Activated naive CD8-positive, alpha-beta T cell (primary cell): ENCODE measurements around the gene PUDP.

Experiments used
- H3K27ac Mint-ChIP-seq: one replicate; pipeline ENCODE4 v1.8.0; 2021; ENCODE audit warnings: mixed read lengths
- H3K27me3 Mint-ChIP-seq: one replicate; pipeline ENCODE4 v1.8.0; 2021; ENCODE audit warnings: mixed read lengths
- H3K36me3 Mint-ChIP-seq: one replicate; pipeline ENCODE4 v1.8.0; 2021; ENCODE audit warnings: mixed read lengths
- H3K4me1 Mint-ChIP-seq: one replicate; pipeline ENCODE4 v1.8.0; 2021; ENCODE audit warnings: low read depth, mixed read lengths
- H3K4me3 Mint-ChIP-seq: one replicate; pipeline ENCODE4 v1.8.0; 2021; ENCODE audit warnings: mild to moderate bottlenecking, mixed read lengths
- H3K9me3 Mint-ChIP-seq: one replicate; pipeline ENCODE4 v1.8.0; 2021; ENCODE audit warnings: low read depth, mixed read lengths

The PUDP gene

GRCh38 chrX:7158468-7158990 is 10.6 kb upstream of the PUDP start:
- no peaks in the 10 kb centered on the region for H3K36me3 Mint-ChIP-seq
- no peak overlapping the region for H3K27ac Mint-ChIP-seq
- no peaks in the 10 kb centered on the region for H3K27me3 Mint-ChIP-seq

DNA sequence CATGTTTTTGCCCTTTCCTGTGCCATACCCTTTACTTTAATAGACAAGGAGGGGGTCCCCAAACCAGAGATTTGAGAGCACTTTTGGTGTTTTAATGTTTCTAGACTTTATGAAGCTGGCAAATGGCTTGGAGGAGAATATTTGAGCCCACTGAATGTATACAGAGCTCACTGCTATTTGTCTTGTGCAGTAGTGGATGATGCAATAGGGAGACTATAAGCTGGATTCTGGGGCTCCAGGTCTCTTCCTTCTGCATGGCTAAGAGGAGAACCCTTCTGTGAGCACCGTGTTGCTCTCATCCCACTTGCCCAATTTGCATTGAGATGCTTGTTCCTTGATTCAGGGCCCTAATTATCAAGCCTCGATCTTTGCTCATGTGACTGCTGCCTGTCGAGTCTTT is 8.9 kb upstream of the PUDP start:
- Mint-ChIP-seq H3K9me3 (no peaks in the 10 kb centered on the region), H3K27me3 (no peaks in the 10 kb centered on the region), H3K27ac (no peak overlapping the region), H3K4me1 (no peaks in the 10 kb centered on the region), H3K4me3 (no peak overlapping the region), H3K36me3 (no peaks in the 10 kb centered on the region)

More at GRCh38 chrX:7158468-7158990, 10.6 kb upstream of the PUDP start:
- Mint-ChIP-seq H3K9me3 (no peaks in the 10 kb centered on the region), H3K4me1 (no peaks in the 10 kb centered on the region), H3K4me3 (no peak overlapping the region)

DNA sequence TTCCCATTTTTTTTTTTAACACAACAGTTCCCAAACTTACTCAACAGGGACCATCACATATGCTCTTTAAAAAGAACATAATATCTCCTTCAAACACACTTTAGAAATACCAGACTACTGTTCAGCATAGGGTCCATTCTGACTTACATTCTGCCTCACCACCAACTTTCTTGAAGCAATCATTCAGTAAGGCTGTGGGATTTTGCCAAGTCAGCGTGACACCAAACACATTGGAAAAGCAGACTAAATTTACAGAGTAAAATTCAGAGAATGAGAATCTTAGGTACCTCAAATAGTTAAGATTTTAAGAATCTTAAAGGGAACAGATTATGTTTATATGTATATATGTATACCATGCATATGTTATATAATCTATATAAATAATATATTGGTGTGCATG is 7.2 kb upstream of the PUDP start:
- H3K4me3 Mint-ChIP-seq = no peak overlapping the region
- no peaks in the 10 kb centered on the region for H3K27me3 Mint-ChIP-seq
- no peaks in the 10 kb centered on the region for H3K9me3 Mint-ChIP-seq
- H3K27ac Mint-ChIP-seq = no peak overlapping the region
- no peaks in the 10 kb centered on the region for H3K36me3 Mint-ChIP-seq
- no peaks in the 10 kb centered on the region for H3K4me1 Mint-ChIP-seq

- Mint-ChIP-seq H3K27ac (no peak overlapping the region), H3K9me3 (no peaks in the 10 kb centered on the region)
Observed at GRCh38 chrX:7154041-7154597, 6.2 kb upstream of the PUDP start.

DNA sequence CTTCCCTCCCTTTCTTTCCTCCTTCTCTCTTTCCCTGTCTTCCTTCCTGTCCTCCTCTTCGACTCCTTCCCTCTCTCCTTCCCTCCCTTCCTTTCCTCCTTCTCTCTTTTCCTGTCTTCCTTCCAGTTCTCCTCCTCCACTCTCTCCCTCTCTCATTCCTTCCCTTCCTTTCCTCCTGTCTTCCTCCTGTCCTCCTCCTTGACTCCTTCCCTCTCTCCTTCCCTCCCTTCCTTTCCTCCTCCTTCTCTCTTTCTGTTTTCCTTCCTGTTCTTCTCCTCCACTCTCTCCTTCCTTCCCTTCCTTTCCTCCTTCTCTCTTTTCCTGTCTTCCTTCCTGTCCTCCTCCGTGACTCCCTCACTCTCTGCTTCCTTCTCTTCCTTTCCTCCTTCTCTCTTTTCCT is 5.3 kb upstream of the PUDP start:
- Mint-ChIP-seq H3K4me1 (no peaks in the 10 kb centered on the region), H3K4me3 (no peak overlapping the region), H3K27me3 (no peaks in the 10 kb centered on the region), H3K9me3 (no peaks in the 10 kb centered on the region), H3K36me3 (no peaks in the 10 kb centered on the region), H3K27ac (no peak overlapping the region)

More at GRCh38 chrX:7154041-7154597, 6.2 kb upstream of the PUDP start:
- H3K4me1 Mint-ChIP-seq = no peaks in the 10 kb centered on the region
- H3K27me3 Mint-ChIP-seq = no peaks in the 10 kb centered on the region
- H3K36me3 Mint-ChIP-seq = no peaks in the 10 kb centered on the region
- H3K4me3 Mint-ChIP-seq = no peak overlapping the region

GRCh38 chrX:7149411-7149810 is 1.5 kb upstream of the PUDP start:
- Mint-ChIP-seq H3K9me3 (no peaks in the 10 kb centered on the region), H3K27ac (no peak overlapping the region), H3K27me3 (no peaks in the 10 kb centered on the region), H3K36me3 (no peaks in the 10 kb centered on the region), H3K4me3 (no peak overlapping the region), H3K4me1 (peaks cover 14% of the 10 kb centered on the region)

DNA sequence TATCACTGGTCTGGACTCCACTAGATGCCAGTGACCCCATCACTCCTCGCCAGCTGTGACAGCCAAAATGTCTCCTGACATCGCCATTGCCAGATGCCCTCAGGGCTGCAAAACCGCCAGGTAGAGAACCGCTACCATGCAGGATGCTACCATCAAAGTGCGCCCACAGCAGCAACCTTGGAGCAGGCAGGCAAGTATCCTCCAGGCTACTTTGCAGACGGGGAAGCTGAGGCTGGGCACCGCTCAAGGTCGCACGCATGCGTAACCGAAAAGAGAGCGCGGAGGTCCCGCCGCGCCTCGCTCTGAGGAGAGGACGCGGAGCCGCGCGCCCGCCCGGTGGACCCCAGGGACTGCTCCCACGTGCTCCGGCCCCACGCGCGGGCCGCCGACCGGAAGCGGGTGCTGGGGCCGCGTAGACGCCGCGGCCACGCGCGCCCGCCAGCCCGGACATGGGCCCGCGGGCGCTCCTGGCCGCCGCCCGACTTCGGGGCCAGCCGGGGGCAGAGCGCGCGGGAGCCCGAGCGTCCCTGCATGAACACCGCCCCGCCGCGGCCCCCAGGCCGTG is 458 bp downstream of the PUDP start, which contains the start of gene STS:
STS (plus strand) TSS at position 300 of the 565 bp plus-strand sequence. CDS start 105,488 bp downstream, outside the sequence.
- no peaks in the 10 kb centered on the region for H3K9me3 Mint-ChIP-seq
- H3K4me3 Mint-ChIP-seq = peak within 1 kb of the TSS; percentile 88
- H3K36me3 Mint-ChIP-seq = no peaks in the 10 kb centered on the region
- peak within 1 kb of the TSS; percentile 85 for H3K27ac Mint-ChIP-seq
- no peaks in the 10 kb centered on the region for H3K27me3 Mint-ChIP-seq
- peaks cover 17% of the 10 kb centered on the region for H3K4me1 Mint-ChIP-seq

DNA sequence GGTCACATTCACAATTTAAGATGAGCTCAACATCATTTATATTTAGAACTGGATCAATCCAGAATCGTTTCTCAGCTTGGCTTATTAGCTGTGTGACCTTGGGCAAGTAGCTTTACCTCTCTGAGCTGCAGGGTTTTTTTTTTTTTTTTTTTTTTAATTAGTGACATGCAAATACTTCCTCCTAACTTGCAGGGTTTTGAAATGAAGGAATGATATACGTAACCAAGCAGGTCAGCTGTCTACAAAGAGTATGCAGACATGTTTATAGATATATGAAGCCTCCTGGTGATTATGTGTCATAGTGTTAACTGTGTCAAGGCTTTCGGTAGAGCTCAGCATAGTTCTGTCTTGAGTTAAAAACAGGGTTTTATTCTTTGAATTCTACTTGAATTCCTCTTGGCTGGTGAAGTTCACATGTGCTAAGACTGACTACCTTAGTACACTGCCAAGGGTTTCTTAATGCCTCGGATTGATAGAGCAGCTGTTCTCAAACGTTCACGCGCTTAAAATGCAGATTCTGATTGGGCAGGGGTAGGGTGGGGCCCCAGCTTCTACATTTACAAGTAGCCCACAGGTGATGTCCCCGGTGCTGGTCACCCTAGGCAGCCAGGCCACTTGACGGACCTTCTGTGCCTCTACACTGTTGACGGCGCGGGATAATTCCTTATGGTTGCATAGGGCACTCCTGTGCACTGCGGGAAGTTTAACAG is 1.1 kb downstream of the PUDP start:
- Mint-ChIP-seq H3K4me3 (peak overlapping the region; percentile 85), H3K27ac (peak overlapping the region; percentile 84), H3K4me1 (peaks cover 20% of the 10 kb centered on the region), H3K36me3 (no peaks in the 10 kb centered on the region), H3K9me3 (no peaks in the 10 kb centered on the region), H3K27me3 (no peaks in the 10 kb centered on the region)

DNA sequence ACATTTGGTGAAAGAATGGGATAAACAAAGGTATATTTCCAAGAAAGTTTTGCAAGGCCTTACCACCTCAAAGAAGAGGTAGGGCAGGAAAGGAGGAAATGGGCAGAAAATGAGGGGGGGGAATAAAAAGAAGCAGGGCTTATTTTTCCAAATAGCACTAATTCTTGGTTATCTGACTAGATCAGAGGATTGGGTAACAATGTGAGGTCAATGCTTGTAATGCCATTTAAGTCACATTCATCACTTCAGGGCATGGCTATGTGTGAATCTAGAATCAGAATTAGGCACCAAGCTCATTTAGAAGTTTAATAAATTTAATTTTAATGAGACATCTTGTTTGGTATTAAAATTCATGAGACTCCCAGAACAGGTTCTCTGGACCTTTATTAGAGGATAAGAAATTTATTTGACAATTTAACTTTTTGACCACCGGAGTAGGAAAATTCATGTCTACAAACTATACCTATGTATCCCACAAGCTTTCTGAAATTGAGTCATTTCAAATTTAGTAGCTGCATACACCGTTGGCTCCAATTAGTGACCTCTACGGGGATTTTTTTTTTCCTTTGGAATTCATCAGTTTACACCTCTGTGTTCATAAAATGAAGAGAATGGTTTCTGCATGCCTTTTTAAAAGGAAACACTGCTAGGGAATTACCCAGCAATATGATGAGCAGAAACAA is 1.8 kb downstream of the PUDP start:
- no peak overlapping the region for H3K27ac Mint-ChIP-seq
- peaks cover 21% of the 10 kb centered on the region for H3K4me1 Mint-ChIP-seq
- peak overlapping the region; percentile 53 for H3K4me3 Mint-ChIP-seq
- H3K27me3 Mint-ChIP-seq = no peaks in the 10 kb centered on the region
- no peaks in the 10 kb centered on the region for H3K36me3 Mint-ChIP-seq
- H3K9me3 Mint-ChIP-seq = no peaks in the 10 kb centered on the region

GRCh38 chrX:7145454-7145853 is 2.5 kb downstream of the PUDP start:
- peak overlapping the region; percentile 53 for H3K4me3 Mint-ChIP-seq
- H3K27me3 Mint-ChIP-seq = no peaks in the 10 kb centered on the region
- no peak overlapping the region for H3K27ac Mint-ChIP-seq
- no peaks in the 10 kb centered on the region for H3K36me3 Mint-ChIP-seq
- peaks cover 21% of the 10 kb centered on the region for H3K4me1 Mint-ChIP-seq
- no peaks in the 10 kb centered on the region for H3K9me3 Mint-ChIP-seq

DNA sequence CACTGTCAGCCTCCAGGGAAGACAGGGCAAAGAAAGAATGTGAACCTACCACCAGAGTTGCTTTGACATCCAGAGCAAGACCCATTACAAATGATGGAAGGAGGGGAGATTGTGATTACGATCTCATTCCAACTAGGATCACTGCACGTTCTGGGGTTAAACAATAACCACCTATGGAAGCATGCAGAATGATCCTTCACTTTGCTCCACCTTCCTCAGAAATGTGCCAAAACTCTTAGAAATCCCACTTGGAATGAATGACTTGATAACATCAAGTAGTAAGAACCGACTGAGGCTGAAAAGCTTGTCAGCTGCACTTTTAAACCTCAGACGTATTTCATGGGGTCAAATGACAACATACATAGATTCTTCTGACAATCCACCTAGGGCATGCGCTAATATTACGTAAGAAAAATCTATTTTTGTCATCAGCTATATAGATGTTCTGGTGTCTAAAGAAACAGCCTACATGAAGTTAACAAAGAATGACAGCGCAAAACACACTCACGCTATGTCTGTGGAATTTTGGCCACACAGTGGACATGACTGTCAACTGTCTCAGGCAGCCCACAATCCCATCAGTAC is 3.9 kb downstream of the PUDP start:
- peaks cover 21% of the 10 kb centered on the region for H3K4me1 Mint-ChIP-seq
- no peaks in the 10 kb centered on the region for H3K27me3 Mint-ChIP-seq
- no peak overlapping the region for H3K27ac Mint-ChIP-seq
- H3K36me3 Mint-ChIP-seq = no peaks in the 10 kb centered on the region
- H3K9me3 Mint-ChIP-seq = no peaks in the 10 kb centered on the region
- no peak overlapping the region for H3K4me3 Mint-ChIP-seq

DNA sequence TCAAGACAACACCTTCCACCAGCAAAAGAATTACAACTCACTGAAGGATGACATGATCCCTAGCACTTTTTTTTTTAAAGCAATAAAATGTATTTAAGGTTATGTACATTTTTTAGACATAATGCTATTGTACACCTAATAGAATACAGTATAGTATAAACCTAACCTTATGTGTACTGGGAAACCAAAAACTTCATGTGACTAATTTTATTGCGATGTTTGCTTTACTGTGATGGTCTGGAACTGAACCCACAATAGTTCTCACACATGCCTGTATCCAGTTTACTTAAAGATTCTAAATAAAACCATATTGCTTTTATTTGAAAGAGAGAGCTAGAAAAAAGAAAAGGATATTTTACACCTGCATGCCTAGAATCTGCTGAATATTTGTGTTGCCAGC is 4.9 kb downstream of the PUDP start:
- Mint-ChIP-seq H3K27ac (no peak overlapping the region), H3K36me3 (no peaks in the 10 kb centered on the region), H3K4me1 (peaks cover 21% of the 10 kb centered on the region), H3K4me3 (no peak overlapping the region), H3K9me3 (no peaks in the 10 kb centered on the region), H3K27me3 (no peaks in the 10 kb centered on the region)

DNA sequence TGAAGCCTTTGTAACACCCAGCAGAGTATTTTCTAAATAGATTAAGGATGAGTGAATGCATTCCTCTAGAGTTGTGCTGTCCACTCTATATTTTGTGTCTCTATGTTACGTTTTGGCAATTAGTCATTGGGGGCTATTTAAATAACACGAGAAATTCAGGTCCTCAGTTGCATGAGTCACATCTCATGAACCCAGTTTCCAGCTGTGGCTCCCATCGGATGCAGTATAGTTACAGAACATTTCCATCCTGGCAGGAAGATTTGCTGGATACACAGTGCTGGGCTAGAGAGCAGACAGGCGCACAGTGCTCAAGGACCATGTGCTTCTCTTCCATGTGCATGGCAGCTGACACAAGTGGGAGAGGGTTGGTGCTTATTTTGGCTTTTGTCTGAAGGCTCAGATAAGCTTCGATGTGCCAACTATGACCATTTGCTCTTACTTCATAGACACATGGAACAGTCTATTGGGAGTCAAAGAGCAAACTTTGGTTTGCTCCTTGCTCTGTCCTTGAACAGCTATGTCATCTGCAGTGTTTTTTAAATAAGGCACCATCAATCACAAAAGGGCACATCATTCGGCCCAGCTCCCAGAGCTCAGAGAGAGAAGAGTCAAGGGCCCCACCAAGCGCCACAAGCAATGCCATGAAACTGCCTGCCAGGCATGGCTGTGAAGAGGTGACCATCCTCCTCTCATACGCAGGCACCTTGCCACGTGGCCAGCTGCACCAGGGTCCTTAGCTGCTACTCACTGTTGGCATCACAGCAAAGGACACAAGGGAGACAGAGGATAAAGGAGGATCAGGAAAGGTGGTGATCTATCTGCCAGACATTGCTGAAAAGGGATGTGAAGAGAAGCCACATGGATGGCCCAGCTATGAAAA is 8.5 kb downstream of the PUDP start:
- no peaks in the 10 kb centered on the region for H3K27me3 Mint-ChIP-seq
- peaks cover 20% of the 10 kb centered on the region for H3K4me1 Mint-ChIP-seq
- no peaks in the 10 kb centered on the region for H3K36me3 Mint-ChIP-seq
- H3K9me3 Mint-ChIP-seq = no peaks in the 10 kb centered on the region
- H3K4me3 Mint-ChIP-seq = no peak overlapping the region
- no peak overlapping the region for H3K27ac Mint-ChIP-seq

GRCh38 chrX:7134981-7135380 is 13.0 kb downstream of the PUDP start:
- no peak overlapping the region for H3K27ac Mint-ChIP-seq
- H3K4me3 Mint-ChIP-seq = no peak overlapping the region
- no peaks in the 10 kb centered on the region for H3K36me3 Mint-ChIP-seq
- H3K9me3 Mint-ChIP-seq = no peaks in the 10 kb centered on the region
- peaks cover 36% of the 10 kb centered on the region for H3K4me1 Mint-ChIP-seq
- H3K27me3 Mint-ChIP-seq = no peaks in the 10 kb centered on the region
